Ovary (tissue), 3 donors: ENCODE results near the gene COPZ1.

Experiments
- CTCF ChIP-seq, 3 donors: fragments of 450-650 bp in 2 of 3; fragments of 200-600 bp in 1 of 3; IDR thresholded peaks; one replicate each; pipeline versions ENCODE4 v1.5.1 to v1.8.0; 2016 to 2022; ENCODE audit warnings: antibody characterized with exemption in 3 of 3, mild to moderate bottlenecking in 1 of 3
- EP300 ChIP-seq: sonication (generic); formaldehyde crosslinking; IDR thresholded peaks from one replicate; pipeline ENCODE4 v1.6.1; 2017; ENCODE audit warnings: antibody characterized with exemption
- POLR2A ChIP-seq: fragments of 450-650 bp; IDR thresholded peaks from one replicate; pipeline ENCODE4 v1.6.1; 2017; ENCODE audit warnings: antibody characterized with exemption, mild to moderate bottlenecking, moderate library complexity
- donor health status: DM: no; HTN: no; CAD: no.

DNA sequence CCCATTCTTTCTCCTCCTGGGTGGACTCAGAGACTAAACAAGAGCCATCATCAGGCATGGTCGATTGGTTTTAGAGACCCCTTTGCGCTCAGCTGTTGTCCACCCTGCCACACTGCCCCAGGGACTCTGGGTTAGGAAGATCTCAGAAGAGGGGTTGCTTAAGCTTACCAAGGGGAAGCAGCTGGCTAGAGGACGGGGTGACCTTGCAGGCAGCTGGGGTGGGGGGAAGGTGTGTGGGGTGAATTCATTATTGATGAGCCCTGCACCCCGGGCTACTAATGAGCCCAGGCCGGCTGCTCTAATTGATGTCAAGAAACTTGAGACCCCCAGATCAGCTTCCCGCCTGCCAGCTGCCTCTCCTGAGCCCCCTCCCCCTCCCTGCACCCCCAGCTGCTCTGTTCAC lies 68.3 kb downstream of the COPZ1 start:
- TF ChIP-seq CTCF (IDR thresholded peaks at IDR 0.05) = no peak
- TF ChIP-seq POLR2A = no peak
- no peak for TF ChIP-seq EP300
